ENCODE data around the gene EPHA8.

EPHA8 gene

GRCh38 chr1:22625262-22625925 is 62.1 kb downstream of the EPHA8 start:
- no peak for DNase-seq

GRCh38 chr1:22626237-22627157 is 63.2 kb downstream of the EPHA8 start:
- no peak for DNase-seq

GRCh38 chr1:22627331-22627730 is 64.0 kb downstream of the EPHA8 start:
- DNase-seq = peak; percentile 56

GRCh38 chr1:22628698-22629444 is 65.6 kb downstream of the EPHA8 start:
- no peak for DNase-seq

DNA sequence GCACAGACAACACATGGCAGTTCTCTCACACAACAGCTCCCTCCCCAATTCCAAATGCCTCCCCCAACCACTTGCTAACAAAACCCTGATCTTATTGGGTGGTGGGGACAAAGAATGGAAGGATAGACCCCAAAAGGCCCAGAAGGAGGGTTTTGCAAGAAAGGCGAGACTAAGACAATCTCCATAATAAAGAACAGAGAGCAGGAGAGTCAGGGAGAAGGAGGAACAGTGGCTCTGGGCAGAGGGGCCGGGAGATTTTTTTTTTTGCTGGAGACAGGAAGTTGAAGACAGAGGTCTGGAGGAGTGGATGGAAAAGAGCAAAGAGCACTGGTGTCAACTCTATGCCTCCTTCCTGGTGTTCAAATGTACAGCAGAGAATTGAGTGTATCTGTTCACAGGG is 66.6 kb downstream of the EPHA8 start:
- no peak for DNase-seq

GRCh38 chr1:22633697-22634463 is 70.6 kb downstream of the EPHA8 start:
- DNase-seq = no peak

- no peak for DNase-seq
Measured at GRCh38 chr1:22635436-22635835, 72.1 kb downstream of the EPHA8 start.

- no peak for DNase-seq
Measured at GRCh38 chr1:22636353-22636752, 73.1 kb downstream of the EPHA8 start, which contains the start of gene C1QA. Gene C1QA, plus strand, starts transcription at chr1:22636628. Its CDS starts 989 bp downstream, at chr1:22637617.

- DNase-seq = peak; percentile 7
Measured at GRCh38 chr1:22636927-22637326, 73.6 kb downstream of the EPHA8 start.

GRCh38 chr1:22637907-22638445 is 74.7 kb downstream of the EPHA8 start:
- no peak for DNase-seq

- no peak for DNase-seq
Measured at GRCh38 chr1:22638476-22639234, 75.4 kb downstream of the EPHA8 start.

DNA sequence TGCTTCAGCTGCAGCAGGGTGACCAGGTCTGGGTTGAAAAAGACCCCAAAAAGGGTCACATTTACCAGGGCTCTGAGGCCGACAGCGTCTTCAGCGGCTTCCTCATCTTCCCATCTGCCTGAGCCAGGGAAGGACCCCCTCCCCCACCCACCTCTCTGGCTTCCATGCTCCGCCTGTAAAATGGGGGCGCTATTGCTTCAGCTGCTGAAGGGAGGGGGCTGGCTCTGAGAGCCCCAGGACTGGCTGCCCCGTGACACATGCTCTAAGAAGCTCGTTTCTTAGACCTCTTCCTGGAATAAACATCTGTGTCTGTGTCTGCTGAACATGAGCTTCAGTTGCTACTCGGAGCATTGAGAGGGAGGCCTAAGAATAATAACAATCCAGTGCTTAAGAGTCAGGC is 76.0 kb downstream of the EPHA8 start:
- no peak for DNase-seq

GRCh38 chr1:22641247-22641646 is 78.0 kb downstream of the EPHA8 start:
- DNase-seq = no peak

- DNase-seq = peak; percentile 25
Measured at GRCh38 chr1:22641906-22642636, 78.8 kb downstream of the EPHA8 start.

DNA sequence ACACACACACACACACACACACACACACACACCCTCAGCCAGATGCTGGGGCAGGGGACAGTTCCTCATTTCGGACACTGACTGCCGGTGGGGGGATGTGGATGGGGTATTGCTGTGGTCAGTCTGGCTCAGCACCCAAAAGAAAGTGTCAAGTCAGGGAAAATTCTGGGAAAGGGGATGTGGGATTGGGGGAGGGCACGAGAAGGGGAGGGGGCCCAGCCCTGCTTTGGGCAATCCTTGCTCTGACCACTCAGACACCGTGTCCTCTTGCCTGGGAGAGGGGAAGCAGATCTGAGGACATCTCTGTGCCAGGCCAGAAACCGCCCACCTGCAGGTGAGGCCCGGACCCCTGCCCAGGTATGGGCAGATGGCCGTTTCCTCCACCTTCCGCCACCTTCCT is 80.1 kb downstream of the EPHA8 start, which contains the start of gene C1QC:
TSS of gene C1QC (plus strand) at position 253 of the 400 bp plus-strand sequence. CDS start 391 bp downstream, outside the sequence.
- no peak for DNase-seq

GRCh38 chr1:22643928-22644327 is 80.6 kb downstream of the EPHA8 start:
- no peak for DNase-seq

GRCh38 chr1:22645931-22646330 is 82.6 kb downstream of the EPHA8 start:
- DNase-seq = no peak

DNA sequence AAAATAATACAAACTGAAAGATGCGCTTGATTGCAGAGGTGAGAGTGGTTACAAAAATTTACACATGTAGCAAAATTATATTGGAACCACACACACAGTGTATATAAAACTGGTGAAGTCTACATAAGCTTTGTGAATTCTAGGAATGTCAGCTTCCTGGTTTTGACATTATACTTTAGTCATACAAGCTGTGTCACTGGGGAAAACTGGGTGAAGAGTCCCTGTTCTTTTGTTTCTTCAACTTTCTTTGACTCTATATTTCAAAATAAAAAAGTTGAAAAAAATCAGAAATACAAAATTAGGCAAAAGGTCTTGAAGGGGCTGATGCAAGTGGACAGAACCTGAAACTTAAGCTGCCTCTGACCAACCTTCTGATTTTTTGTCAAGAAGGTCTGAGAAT is 83.1 kb downstream of the EPHA8 start:
- DNase-seq = no peak

DNA sequence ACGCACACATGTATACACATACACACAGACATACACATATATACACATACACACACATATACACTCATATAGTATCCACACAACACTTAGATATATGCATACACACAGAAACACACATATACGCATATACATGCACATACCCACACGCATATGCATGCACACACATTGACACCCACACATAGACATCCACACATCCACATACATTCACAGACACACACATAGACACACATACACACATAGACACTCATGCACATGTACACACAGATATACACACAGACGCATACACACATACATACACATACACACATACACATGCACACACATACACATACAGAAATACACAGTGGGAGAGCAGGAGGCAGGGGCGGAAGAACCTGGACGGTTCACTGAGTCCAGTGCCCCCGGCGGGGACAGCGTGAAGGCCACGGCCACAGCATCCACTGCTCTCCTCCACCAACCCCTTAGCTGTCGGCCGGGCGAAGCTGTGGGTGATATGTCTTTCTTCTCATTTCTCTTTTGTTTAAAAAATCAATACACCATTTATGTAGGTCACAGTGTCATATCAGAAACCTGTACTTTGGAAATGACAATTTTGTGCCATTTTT is 86.9 kb downstream of the EPHA8 start:
- DNase-seq = no peak
